ENCODE measurements around the gene GPBP1. TPM values are rescaled to one million over a fixed set of nuclear protein-coding genes. Genes with fewer than 3 reads are reported as not detected.

Gene GPBP1
- total RNA-seq, 1 donor from 2014 or later = 68.9 TPM

- no peak for DNase-seq (ENCODE audit: low spot score)
- H3K27me3 Mint-ChIP-seq (ENCODE audit: unreplicated experiment) = no peaks in the 10 kb centered on the region
- no peak overlapping the region for H3K4me3 Mint-ChIP-seq (ENCODE audit: unreplicated experiment)
- peaks cover 27% of the 10 kb centered on the region for H3K36me3 Mint-ChIP-seq (ENCODE audit: low read depth, unreplicated experiment)
- no peaks in the 10 kb centered on the region for H3K4me1 Mint-ChIP-seq (ENCODE audit: unreplicated experiment)
- no peaks in the 10 kb centered on the region for H3K9me3 Mint-ChIP-seq (ENCODE audit: unreplicated experiment)
- TF ChIP-seq, protein P1, sequence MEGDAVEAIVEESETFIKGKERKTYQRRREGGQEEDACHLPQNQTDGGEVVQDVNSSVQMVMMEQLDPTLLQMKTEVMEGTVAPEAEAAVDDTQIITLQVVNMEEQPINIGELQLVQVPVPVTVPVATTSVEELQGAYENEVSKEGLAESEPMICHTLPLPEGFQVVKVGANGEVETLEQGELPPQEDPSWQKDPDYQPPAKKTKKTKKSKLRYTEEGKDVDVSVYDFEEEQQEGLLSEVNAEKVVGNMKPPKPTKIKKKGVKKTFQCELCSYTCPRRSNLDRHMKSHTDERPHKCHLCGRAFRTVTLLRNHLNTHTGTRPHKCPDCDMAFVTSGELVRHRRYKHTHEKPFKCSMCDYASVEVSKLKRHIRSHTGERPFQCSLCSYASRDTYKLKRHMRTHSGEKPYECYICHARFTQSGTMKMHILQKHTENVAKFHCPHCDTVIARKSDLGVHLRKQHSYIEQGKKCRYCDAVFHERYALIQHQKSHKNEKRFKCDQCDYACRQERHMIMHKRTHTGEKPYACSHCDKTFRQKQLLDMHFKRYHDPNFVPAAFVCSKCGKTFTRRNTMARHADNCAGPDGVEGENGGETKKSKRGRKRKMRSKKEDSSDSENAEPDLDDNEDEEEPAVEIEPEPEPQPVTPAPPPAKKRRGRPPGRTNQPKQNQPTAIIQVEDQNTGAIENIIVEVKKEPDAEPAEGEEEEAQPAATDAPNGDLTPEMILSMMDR (IDR thresholded peaks at IDR 0.05; ENCODE audit: unreplicated experiment) = no peak
- H3K27ac Mint-ChIP-seq (ENCODE audit: unreplicated experiment) = no peak overlapping the region
These were observed 75.5 kb downstream of the GPBP1 start for GRCh38 chr5:57249265-57249874.

DNA sequence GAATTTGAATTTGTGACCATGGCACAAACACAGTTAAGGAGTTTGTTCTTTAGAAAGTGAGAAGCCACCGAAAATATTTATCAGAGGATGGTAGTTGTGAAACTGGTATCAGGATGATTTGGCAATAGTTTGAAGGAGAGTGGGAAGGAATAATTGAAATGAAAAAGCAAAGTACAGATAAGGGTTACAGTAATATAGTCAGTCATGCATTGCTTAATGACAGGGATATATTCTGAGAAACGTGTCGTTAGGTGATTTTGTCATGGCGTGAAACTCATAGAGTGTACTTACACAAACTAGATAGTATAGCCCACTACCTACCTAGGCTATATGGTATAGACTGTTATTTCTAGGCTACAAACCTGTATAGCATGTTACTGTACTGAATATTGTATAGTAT is 84.2 kb downstream of the GPBP1 start:
- no peak overlapping the region for H3K27ac Mint-ChIP-seq (ENCODE audit: unreplicated experiment)
- H3K36me3 Mint-ChIP-seq (ENCODE audit: low read depth, unreplicated experiment) = peaks cover 16% of the 10 kb centered on the region

GRCh38 chr5:57258943-57259342 is 85.1 kb downstream of the GPBP1 start:
- Mint-ChIP-seq H3K27me3 (ENCODE audit: unreplicated experiment) (no peaks in the 10 kb centered on the region), H3K4me1 (ENCODE audit: unreplicated experiment) (peaks cover 3% of the 10 kb centered on the region), H3K4me3 (ENCODE audit: unreplicated experiment) (no peak overlapping the region), H3K36me3 (ENCODE audit: low read depth, unreplicated experiment) (peaks cover 16% of the 10 kb centered on the region), H3K27ac (ENCODE audit: unreplicated experiment) (no peak overlapping the region), H3K9me3 (ENCODE audit: unreplicated experiment) (no peaks in the 10 kb centered on the region)
- TF ChIP-seq, protein P1 (IDR thresholded peaks at IDR 0.05; ENCODE audit: unreplicated experiment) = no peak
- DNase-seq (ENCODE audit: low spot score) = no peak

More for the DNA sequence above, 84.2 kb downstream of the GPBP1 start:
- no peaks in the 10 kb centered on the region for H3K9me3 Mint-ChIP-seq (ENCODE audit: unreplicated experiment)
- no peak for DNase-seq (ENCODE audit: low spot score)
- H3K4me3 Mint-ChIP-seq (ENCODE audit: unreplicated experiment) = no peak overlapping the region
- no peaks in the 10 kb centered on the region for H3K27me3 Mint-ChIP-seq (ENCODE audit: unreplicated experiment)
- peaks cover 3% of the 10 kb centered on the region for H3K4me1 Mint-ChIP-seq (ENCODE audit: unreplicated experiment)
- TF ChIP-seq, protein P1 (IDR thresholded peaks at IDR 0.05; ENCODE audit: unreplicated experiment) = no peak

DNA sequence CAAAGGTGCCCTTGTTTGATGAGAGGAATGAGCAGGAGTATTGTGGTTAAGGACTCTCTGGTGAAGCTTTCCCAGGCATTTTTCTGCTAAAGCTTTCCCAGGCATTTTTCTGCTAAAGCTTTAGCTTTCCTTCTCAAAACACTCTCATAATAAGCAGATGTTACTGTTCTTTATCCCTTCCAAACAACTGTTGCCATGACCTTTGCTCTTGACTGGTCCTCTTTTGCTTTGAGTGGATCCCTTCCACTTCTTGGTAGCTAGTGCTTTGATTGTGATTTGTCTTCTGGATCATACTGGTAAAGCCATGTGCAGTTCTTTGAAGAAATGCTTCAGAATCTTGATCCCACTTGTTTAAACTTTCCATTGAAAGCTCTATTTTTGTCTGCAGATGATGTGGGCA is 85.8 kb downstream of the GPBP1 start:
- Mint-ChIP-seq H3K27ac (ENCODE audit: unreplicated experiment) (no peak overlapping the region), H3K4me1 (ENCODE audit: unreplicated experiment) (peaks cover 3% of the 10 kb centered on the region), H3K4me3 (ENCODE audit: unreplicated experiment) (no peak overlapping the region), H3K27me3 (ENCODE audit: unreplicated experiment) (no peaks in the 10 kb centered on the region), H3K36me3 (ENCODE audit: low read depth, unreplicated experiment) (peaks cover 16% of the 10 kb centered on the region), H3K9me3 (ENCODE audit: unreplicated experiment) (no peaks in the 10 kb centered on the region)
- DNase-seq (ENCODE audit: low spot score) = no peak
- TF ChIP-seq, protein P1 (IDR thresholded peaks at IDR 0.05; ENCODE audit: unreplicated experiment) = no peak

GRCh38 chr5:57262541-57262940 is 88.7 kb downstream of the GPBP1 start:
- Mint-ChIP-seq H3K9me3 (ENCODE audit: unreplicated experiment) (no peaks in the 10 kb centered on the region), H3K27ac (ENCODE audit: unreplicated experiment) (no peak overlapping the region), H3K36me3 (ENCODE audit: low read depth, unreplicated experiment) (peaks cover 16% of the 10 kb centered on the region), H3K4me1 (ENCODE audit: unreplicated experiment) (peaks cover 3% of the 10 kb centered on the region), H3K4me3 (ENCODE audit: unreplicated experiment) (no peak overlapping the region), H3K27me3 (ENCODE audit: unreplicated experiment) (no peaks in the 10 kb centered on the region)
- TF ChIP-seq, protein P1 (IDR thresholded peaks at IDR 0.05; ENCODE audit: unreplicated experiment) = no peak
- DNase-seq (ENCODE audit: low spot score) = no peak
